ENCODE results near the gene C1R.

The C1R gene

DNA sequence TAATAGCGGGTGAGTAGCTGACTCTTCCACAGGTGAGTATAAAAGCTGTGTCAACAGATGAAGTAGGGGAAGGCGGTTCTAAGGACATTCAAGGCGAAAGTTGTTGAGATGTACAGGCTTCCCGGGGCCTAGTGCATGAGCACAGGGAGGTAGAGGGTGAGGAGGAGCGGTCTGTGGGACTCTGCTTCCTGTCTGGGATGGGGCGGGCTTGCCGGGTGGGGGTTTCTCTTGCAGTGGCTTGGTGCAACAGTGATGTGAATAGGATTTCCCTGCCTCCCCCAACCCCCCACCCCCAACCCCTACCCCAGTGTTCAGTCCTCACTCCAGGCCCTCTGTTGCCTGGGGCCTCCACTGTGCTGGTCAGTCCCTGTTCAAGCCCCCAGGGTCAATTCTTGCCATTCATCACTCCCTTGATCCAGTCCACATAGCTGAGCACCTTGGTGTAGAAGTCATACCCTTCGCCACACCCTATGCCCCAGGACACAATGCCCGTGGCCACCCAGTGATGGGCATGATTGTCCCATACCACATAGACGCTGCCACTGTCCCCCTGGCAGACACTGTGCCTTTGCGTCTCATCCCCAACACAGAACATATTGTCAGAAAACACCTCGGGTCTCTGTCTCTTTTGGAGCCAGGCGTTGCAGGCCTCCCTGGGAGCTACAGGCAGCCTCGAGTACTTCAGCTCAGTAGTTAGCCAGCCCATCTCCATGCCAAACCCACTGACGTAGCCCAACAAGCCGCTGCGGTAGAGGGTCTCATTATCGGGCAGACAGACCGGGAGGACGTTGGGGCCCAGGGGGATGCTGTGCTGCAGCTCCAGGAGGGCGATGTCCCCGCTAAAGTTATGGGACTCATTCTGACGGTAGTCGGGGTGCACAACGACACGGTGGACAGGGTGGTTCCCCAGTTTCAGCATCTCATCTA lies 4.0 kb upstream of the C1R start:
- DNase-seq: no peak

DNA sequence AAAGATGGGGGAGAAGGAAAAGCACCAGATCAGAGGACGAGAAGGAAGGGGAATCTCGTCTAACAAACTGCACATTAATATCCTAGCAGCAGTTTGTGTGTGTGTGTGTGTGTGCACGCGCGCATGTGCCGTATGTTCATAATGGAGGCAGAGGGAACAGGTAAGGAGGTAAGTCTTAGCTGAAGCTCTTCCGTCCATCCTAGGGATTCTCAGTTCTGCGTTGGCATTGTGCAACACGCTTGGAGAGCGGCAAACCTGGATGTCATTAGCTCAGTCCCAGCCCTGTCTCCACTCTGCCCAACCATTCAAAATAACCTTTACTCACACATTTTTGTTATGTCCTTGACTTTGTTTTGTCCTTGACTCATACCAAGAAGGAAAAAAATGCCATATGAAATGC lies 1.6 kb upstream of the C1R start:
- DNase-seq: no peak

DNA sequence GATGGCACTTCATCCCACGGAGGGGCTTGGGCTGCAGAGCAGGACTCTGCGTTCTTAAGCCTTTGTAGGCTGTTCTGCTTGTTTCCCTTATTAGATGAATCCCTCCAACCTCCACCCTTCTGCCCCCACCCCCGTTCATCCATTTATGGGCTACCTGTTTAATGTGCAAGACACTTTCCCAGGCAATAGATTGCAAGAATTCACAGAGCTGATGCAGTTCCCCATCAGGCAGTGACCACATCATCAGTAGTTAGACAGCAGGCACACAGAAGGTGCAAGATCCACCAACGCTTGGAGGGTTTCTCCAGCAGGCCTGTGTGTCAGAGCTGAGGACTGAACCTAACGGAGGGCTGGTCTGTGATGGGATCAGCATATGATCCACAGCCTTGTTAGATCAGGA lies 1.2 kb upstream of the C1R start:
- no peak for DNase-seq

DNA sequence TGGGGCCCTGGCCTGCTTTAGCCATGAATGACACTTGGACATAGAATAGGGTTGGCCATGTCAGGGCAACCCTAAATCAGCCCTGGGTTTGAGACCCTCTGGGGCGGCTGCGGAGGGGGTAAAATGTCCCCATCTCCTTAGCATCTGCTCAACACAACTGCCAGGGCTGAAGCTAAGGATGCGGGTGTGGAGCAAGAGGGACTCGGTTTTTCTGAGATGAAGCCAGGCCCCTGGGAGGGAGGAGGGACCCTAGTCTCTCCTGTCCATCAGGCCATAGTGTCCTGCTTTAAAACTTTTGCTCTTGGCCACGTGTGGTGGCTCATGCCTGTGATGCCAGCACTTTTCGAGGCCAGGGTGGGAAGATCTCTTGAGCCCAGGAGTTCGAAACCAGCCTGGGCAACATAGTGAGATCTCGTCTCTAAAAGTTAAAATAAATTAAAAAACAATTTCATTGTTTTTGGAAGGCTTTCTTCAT lies 778 bp upstream of the C1R start:
- no peak for DNase-seq

DNA sequence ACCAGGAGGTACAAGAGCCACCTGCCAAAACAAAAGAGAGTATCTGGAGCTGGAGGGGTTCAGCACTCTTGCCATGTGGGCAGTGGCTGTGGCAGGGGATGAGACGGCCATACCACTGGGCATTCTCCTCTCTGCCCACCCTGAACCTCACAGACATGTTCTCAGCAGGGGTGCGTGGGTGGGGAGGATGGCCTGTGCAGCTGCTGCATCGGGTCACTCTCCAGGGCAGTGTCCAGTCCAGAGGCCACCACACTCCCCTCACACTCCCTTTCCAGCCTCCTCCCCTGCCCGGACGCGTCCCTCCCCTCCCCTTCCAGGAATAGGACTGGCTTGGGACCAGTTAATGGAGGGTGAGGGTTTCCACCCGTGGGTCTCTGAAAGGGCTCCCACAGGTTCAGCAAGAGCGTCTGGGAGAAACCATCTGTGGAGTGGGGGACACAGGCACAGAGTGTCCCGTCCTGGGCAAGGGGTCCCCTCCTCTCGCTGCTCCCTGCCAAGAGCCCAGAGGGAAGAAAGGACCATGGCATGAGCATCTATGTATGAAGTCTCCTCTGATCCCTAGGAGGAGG lies 501 bp downstream of the C1R start:
- no peak for DNase-seq

DNA sequence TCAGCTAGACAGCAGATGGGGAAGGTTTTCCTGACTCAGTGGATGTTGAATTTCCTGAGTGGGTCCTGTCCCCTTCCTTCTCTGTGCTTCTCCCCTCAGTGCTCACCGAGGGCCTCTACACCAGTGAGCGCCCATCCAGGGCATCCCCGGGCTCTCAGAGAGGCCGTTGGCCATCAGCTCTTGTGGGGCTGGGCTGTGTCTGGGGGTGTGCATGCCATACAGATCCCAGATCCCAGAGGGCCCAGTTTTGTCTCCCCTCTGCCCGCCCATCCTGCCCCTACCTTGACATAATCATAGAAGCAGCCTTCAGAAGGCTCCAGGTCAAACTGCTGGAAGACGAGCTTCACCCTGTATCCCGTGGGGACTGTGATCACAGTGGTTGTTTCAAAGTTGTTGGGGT lies 1.1 kb downstream of the C1R start:
- DNase-seq: no peak

DNA sequence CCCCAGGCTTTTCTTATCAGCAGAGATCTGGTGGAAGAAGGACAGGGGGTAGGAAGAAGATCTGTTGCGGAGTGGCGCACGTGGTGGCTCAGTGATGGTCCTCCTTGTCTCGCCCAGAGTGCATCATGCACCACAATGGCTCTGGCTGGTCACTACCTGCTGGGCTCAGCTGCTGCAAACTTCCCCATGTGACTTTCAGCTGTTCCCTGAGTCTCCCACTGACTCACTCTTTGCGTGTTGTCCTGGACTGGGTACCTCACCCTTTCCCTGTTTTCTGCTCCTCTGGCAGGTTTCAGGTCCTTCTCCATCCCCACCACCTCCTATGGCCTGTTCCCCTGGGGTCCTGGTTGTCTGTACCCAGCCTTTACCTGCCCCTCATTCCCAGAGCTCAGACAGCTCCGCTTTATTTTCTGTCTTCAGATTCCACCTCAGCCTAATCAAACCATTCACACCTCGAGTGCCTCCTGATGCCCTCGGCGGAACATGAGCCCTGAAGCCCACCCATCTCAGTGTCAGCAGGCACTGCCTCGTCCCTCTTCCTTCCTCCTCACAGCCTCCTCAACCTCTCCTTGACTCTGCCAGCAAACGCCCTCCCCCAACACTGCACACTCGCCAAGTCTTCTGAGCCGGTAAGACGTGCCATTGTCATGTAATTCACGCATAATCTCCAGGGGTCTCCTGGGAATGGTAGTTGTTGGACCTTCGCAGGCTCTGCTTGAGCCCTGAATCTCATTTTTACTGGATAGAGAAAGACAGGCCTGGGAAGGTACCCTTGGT lies 1.8 kb downstream of the C1R start:
- no peak for DNase-seq

DNA sequence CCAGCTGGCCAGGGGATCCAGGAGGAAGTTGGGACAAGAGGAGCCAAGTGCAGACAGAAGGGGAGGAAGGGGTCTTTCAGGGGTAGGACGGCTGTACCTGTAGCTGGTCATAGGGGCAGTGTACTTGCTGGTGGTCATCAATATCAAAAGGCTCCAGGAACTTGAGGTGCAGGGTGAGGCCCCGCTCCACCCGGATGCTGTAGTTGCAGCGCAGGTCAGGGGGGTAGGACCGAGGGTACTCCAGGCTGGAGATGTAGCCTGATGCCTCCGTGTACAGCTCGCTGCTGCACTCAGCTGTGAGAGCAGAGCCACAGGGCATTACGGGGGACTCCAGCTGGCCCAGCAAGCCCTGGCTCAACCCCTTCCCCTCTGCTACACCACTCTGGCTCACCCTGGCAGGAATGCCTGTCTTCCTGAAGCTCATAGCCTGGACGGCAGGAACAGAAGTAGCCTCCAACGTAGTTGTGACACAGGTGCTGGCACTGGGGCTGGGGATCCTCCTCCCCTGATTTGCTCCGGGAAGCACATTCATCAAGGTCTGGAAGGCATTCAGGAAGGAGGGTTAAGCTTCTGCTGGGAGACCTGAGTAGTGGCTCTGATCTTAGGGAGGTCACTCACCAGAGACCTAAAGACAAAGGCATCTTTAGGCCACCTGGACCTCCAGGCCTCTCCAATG lies 2.9 kb downstream of the C1R start:
- no peak for DNase-seq

DNA sequence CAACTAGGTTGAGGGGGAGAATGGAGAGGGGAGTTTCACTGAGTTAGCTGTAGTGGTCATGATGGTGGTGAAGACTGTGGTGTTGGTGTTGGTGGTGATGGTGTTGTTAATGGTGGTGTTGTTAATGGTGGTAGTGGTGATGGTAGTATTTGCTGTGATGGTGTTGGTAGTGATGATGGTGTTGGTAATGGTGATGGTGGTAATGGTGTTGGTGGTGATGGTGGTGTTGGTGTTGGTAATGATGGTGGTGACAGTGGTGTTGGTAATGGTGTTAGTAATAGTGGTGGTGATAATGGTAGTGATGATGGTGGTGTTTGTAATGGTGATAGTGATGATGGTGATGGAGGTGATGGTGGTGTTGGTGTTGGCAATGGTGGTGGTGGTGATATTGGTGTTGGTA lies 9.1 kb downstream of the C1R start:
- DNase-seq: no peak

DNA sequence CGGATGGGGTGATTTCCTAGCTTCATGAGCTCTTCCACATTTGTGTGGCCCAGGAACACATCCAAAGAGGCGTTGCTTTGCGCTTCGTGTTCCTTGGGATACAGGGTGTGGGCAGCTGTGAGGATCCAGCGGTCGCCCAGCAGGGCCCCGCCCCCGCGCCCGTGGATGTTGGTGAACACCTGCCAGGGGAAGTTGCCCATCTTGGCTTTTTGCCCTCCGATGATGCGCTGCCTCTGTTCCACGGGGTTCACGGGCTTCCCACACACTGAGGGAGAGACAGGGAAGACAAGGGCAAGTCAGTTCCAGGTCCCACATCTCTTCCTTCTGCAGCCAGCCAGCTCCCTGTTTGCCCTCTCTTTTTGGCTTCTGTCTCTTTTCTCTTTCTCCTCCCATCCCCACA lies 11.2 kb downstream of the C1R start:
- no peak for DNase-seq

DNA sequence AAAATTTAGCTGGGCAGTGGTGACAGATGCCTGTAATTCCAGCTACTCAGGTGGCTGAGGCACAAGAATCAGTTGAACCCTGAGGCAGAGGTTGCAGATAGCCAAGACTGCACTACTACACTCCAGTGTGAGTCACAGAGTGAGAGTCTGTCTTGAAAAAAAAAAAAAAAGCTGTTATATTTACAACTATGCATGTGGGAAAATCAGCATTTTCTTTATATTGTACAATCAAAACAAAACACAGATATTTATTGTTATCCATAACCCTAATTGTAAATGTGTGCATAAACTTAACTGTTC lies 12.5 kb downstream of the C1R start:
- no peak for DNase-seq

DNA sequence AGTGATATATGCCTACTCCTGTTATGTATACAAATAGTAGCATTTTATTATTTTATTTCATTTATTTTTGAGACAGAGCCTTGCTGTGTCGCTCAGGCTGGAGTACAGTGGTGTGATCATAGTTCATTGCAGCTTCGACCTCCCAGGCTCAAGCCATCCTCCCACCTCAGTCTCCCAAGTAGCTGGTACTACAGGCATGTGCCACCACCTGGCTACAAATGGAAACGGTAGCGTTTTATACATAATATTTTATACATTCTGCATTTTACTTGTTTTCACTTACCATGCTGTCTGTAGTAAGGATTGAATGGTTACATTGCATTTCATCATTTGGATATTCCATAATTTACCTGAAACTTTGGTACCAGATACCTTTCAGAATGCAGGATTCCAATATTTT lies 14.1 kb downstream of the C1R start:
- no peak for DNase-seq

DNA sequence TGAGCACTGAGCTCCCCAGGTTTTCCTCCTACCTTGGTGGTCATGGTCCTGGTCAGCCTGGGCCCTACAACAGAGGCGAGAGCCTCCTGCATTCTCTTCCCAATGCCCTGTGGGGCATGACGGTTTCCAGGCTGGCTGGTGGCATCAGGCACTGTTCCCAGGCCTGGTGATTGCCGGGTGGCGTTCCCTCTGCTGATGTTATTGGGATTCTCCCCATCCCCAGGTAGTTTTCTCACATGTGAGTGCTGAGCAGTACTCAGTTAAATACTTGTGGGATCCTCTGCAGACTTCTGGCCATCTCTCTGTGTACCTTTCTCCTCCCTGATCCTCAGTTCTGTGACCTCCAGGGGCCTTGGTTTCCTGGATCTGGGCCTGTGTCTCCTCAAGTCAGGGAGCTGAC lies 15.8 kb downstream of the C1R start:
- no peak for DNase-seq

DNA sequence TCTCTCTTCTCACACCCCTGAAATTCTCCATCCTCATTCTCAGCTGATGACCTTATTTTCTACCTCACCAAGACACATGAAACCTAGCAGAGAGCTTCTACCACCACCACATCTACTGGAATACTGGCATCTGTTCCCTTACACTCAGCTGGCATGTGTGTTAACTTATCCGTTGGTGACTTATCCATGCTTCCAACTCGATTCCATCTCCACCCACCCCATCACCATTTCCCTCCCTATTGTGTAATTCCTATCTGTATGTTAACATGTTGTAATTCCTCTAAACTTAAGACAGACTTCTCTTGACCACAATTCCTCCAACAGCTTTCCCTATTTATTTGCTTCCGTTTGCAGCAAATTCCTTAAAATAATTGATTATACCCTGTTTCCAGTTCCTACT lies 16.3 kb downstream of the C1R start:
- DNase-seq: no peak

DNA sequence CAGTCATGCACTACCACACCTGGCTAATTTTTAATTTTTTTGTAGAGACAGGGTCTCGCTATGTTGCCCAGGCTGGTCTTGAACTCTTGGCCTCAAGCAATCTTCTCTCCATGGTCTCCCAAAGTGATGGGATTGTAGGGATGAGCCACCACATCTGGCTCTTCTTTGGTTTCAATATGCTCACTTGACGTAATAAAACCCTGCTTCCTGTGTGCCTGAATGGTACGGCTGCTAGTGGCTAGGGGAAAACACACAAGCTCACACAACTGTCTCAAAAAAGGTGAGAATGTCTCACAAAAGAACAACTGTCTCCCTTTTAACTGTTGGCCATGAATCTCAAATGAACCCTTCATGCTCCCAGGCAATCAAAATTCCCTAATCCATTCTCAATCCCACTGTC lies 16.7 kb downstream of the C1R start:
- no peak for DNase-seq

DNA sequence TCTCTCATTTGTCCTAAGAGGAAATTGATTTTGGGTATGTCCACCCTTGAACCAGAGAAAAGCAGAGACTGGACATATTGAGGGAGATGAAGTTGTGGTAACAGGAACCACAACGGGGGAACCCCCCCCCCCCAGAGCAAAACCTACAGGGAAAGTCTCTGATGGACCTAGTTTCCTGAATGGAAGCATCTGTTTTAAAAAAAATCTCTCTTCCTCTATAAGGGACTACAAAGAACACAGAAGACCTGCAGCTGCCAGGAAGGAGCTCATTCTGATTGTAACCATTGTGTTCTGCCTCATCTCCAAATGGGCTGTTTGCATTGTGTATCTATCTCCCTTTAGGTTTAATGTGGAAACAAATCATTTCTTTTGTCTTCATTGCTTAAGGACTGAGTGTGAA lies 18.3 kb downstream of the C1R start:
- no peak for DNase-seq

DNA sequence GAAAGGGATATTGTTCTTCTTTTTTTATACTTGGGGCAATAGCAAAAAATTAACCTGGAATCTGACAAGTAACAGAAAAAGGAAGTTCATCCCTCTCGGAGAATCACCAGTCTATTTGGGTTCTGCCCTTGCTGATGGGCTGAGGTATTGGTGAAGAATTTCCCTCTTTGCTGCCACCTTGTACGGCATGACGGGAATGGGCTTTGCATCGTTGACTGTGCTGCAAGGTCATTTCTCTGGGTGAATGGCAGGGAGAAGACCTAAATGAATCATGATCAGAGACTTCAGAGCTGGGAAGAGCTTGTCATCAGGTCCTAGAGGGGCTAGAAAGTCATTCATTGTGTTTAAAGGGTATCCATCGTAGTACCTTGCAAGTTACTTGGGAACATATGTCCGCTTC lies 19.7 kb downstream of the C1R start:
- no peak for DNase-seq

DNA sequence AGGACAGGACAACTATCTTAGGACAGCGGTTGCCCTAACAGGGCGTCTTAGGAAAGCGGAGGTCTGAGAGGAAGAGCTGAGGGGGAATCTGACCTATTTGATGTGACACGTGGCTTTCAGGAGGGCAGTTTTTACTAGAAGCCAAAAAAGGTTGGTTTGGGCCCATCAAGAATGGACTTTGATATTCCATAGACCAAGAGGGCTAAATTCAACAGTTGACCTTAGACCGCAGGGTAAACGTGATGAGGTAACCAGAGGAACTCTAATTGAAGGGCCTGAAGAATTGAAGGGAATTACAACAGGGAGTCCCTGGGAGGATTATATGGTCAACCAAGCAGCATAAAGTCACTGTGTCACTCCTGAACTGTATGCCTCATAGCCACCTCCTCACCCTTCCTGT lies 20.2 kb downstream of the C1R start:
- DNase-seq: no peak

DNA sequence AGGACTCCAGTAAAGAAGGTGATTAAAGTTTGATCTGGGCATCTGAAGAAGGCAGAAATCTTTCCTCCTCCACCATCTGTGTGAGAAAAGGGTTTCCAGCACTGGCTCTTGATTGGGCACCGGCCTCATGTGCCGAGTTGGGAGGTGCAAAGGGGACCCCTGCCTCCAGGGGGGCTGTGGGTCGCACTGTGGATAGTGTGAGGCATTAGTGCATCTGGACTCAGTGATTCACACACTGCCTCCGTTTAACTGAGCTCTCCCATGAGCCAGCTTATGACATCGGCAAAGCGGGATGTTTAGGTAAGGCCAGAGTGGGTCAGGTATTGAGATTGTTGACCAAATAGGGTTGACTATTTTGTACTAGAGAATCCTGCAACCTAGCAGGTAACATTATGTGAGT lies 22.9 kb downstream of the C1R start:
- no peak for DNase-seq

DNA sequence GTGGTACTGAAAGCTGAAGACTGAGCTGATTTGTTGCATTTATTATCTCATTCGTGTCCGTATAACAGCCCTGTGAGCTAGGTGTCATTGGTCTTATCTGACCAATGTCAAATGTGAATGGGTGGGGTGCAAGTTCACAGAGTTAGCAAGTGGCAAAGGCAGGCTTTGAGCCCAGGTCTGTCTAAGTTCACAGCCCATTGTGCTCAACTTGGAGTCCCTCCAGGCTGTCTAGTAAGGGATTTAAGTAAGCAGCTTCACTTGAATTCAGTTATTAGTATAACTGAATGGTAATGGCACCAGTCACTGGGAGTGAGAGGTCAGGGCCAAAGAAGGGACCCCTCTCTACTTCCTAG lies 23.3 kb downstream of the C1R start:
- DNase-seq: no peak

DNA sequence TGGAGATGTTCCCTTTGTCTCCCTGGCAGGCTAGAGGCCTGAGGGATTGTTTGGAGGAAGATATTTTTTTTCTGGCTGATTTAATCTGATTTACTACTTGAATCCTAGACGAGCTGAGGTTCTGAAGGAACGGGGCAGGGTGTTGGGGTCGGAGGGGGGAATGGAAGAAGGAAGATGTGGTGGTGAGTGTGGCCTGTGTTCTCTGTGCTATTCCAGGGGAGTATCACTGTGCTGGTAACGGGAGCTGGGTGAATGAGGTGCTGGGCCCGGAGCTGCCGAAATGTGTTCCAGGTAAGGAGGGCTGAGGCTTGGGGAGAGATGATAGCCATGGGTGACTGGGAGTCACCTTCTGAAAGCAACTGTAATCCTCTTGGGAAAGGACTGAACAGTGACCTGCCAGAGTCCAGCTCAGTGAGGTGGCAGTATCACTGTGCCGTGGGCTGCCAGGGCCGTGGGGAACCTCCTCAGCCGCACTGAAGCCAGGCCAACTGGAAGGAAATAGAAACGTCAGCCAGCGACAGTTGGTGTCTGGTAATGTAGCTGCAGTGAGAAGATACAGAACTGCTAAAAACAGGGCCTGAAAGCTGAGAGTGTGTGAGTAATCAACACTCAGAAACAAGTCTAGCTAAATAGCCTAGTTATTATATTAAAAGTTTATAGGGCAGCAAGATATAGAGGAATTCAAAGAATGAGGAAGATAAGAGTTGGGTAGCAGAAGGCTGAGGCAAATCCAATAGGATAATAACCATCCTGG lies 23.8 kb downstream of the C1R start:
- no peak for DNase-seq

DNA sequence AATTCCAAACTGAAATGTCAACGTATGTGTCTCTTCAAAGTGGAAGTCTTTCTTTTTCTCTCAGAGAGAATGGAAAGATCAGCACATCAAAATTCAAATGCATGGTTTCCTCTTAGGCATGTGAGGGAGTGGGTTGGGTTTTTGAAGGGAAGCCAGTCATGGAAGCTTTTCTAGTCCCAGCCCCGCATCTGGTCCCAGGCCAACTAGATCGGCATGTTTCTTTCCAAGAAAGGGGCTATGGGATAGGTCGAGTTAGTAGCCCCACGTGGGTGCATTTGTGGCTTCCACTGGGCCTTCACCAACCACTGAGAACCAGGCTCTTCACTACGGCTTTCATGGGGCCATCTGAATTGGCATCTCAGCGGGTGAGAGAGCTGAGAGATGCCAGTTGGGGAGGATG lies 25.1 kb downstream of the C1R start:
- DNase-seq: no peak

DNA sequence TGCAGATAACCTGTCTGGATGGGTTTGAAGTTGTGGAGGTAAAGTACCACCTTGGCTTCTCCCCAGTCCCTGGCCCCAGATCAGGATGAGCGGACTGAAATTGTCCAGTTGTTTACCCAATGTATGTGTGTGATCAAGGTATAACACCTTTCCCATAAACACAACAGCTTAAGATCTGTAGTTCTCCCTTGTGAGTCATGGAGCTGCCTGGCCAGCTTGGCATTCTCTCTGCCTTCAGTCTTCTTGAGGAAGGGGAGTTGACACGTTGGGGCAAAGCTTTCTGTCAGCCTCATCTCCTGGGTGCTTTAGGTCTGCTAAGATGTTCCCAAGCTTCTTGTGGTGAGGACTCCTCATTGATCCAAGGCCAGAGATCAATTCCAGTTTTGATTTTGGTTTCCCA lies 25.6 kb downstream of the C1R start:
- DNase-seq: no peak
